Adrenal gland (tissue), 5 donors: Measurements from ENCODE around the gene PACS1.

Experiments used
- POLR2A ChIP-seq, 2 donors: fragments of 450-650 bp; IDR thresholded peaks; one replicate each; pipeline ENCODE4 v1.6.1; 2017; ENCODE audit warnings: antibody characterized with exemption in 2 of 2, mild to moderate bottlenecking in 2 of 2, moderate library complexity in 1 of 2
- TF ChIP-seq, protein P1 (sequence below), 6 experiments: fragments of 450-650 bp in 4 of 6; fragments of 200-600 bp in 2 of 6; sonication (generic) in 1 of 6; IDR thresholded peaks; 1 replicate in 5 of 6; 2 replicates in 1 of 6; pipeline versions ENCODE4 v1.5.1 to v1.8.0; 2016 to 2021; ENCODE audit warnings: antibody characterized with exemption in 6 of 6, mild to moderate bottlenecking in 2 of 6, moderate library complexity in 1 of 6
- donor health status: DM: no; HTN: no; CAD: no.

DNA sequence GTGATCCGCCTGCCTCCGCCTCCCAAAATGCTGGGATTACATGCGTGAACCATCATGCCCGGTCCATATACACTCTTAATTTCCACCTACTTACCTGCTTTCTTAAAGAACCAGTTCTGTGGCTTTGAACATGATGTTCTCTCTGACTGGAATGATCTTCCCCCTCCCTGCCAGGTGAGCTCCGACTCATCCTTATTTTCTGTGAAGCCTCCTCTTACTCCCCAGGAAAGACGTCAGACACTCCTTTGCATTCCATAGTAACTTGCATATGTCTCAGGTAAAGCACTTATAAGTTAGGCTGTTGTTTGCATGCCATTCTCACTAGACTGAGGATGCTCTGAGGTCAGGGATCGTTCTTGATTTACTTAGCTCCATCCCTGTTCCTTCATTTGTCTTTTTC, 106.6 kb downstream of the PACS1 start:
- TF ChIP-seq, protein P1, sequence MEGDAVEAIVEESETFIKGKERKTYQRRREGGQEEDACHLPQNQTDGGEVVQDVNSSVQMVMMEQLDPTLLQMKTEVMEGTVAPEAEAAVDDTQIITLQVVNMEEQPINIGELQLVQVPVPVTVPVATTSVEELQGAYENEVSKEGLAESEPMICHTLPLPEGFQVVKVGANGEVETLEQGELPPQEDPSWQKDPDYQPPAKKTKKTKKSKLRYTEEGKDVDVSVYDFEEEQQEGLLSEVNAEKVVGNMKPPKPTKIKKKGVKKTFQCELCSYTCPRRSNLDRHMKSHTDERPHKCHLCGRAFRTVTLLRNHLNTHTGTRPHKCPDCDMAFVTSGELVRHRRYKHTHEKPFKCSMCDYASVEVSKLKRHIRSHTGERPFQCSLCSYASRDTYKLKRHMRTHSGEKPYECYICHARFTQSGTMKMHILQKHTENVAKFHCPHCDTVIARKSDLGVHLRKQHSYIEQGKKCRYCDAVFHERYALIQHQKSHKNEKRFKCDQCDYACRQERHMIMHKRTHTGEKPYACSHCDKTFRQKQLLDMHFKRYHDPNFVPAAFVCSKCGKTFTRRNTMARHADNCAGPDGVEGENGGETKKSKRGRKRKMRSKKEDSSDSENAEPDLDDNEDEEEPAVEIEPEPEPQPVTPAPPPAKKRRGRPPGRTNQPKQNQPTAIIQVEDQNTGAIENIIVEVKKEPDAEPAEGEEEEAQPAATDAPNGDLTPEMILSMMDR (IDR thresholded peaks at IDR 0.05) = no peak
- no peak for TF ChIP-seq POLR2A (IDR thresholded peaks at IDR 0.05)
